Loucy (cell line): ENCODE data around the gene TIMM44.

Experiments
- EZH2phosphoT487 ChIP-seq: fragments of 200-600 bp; IDR thresholded peaks from 2 replicates; pipeline ENCODE4 v1.6.1; 2018; ENCODE audit warnings: antibody characterized with exemption, mild to moderate bottlenecking, moderate library complexity, borderline replicate concordance
- TF ChIP-seq, protein P1 (sequence below): fragments of 200-600 bp; sonication (generic); conservative IDR thresholded peaks from 2 replicates; pipeline ENCODE4 v1.5.1; 2014; ENCODE audit warnings: mild to moderate bottlenecking, antibody characterized with exemption, low read length

DNA sequence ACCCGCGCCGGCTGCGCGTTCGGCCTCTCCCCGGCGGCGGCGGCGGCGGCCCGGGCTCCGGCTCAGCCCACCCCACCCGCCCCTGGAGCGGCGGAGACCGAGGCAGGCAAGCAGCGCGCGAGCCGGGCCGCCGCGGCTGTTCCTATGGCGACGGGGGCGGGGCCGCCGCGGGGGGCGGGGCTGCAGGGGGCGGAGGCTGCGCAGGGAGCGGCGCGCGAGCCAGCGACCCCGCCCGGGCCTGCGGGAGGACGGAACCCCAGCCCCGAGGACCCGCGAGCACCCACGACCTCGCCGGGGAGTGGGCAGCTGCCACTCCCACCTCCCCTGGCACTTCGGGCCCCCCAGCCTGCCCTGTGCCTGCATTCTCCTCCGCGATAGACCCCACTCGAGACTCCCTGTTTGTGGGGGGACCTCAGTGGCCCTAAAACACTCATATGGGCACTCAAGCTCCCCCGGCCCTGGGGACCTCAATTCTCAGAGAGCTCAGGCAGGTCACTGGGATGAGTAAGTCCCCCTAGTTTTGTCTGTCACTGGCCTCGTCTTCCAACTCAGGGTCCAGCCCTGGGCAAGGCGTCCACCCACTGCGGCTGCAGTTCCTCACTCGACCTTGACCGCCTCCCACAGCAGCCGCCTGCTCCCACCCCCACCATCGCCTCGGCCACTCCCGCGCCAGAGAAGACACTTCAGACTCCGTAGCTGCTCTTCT, 17.3 kb downstream of the TIMM44 start, which contains the start of gene CTXN1:
- TF ChIP-seq, protein P1, sequence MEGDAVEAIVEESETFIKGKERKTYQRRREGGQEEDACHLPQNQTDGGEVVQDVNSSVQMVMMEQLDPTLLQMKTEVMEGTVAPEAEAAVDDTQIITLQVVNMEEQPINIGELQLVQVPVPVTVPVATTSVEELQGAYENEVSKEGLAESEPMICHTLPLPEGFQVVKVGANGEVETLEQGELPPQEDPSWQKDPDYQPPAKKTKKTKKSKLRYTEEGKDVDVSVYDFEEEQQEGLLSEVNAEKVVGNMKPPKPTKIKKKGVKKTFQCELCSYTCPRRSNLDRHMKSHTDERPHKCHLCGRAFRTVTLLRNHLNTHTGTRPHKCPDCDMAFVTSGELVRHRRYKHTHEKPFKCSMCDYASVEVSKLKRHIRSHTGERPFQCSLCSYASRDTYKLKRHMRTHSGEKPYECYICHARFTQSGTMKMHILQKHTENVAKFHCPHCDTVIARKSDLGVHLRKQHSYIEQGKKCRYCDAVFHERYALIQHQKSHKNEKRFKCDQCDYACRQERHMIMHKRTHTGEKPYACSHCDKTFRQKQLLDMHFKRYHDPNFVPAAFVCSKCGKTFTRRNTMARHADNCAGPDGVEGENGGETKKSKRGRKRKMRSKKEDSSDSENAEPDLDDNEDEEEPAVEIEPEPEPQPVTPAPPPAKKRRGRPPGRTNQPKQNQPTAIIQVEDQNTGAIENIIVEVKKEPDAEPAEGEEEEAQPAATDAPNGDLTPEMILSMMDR, result no peak
- TF ChIP-seq EZH2phosphoT487, result no peak
